Pancreas (tissue), 10 donors: Measurements from ENCODE around the gene DENND1A. TPM values are rescaled to one million over a fixed set of nuclear protein-coding genes. Genes with fewer than 3 reads are reported as not detected.

Experiments used
- ATAC-seq, 4 donors: fragments of 200-7000 bp; cut with Tn5 transposase; one replicate each; pipeline versions ENCODE4 v1.8.0 to v1.9.1; 2020; ENCODE audit warnings: mild to moderate bottlenecking in 4 of 4, moderate library complexity in 4 of 4
- DNase-seq, 6 donors: peaks; one replicate each; pipeline ENCODE4 v3.0.0-alpha.2; 2020
- FAIRE-seq: peaks from 2 replicates; lab custom pipeline; 2012; peaks lifted over from hg19 to GRCh38; lab: Jason Lieb, UNC
- H3K27ac ChIP-seq, 4 donors: fragments of 200-600 bp; sonication (generic); 1 replicate in 3 of 4; 2 replicates in 1 of 4; pipeline versions ENCODE4 v1.5.0 to v1.8.0; 2020
- H3K27me3 ChIP-seq, 4 donors: fragments of 200-600 bp; one replicate each; pipeline ENCODE4 v1.8.0; 2021
- H3K36me3 ChIP-seq, 3 donors: fragments of 200-600 bp; sonication (generic) in 1 of 3; one replicate each; pipeline versions ENCODE4 v1.5.0 to v1.8.0; 2020 to 2021
- H3K4me1 ChIP-seq, 3 donors: fragments of 200-600 bp; one replicate each; pipeline ENCODE4 v1.8.0; 2021
- H3K4me3 ChIP-seq, 4 donors: fragments of 200-600 bp; sonication (generic) in 2 of 4; one replicate each; pipeline versions ENCODE4 v1.5.0 to v1.8.0; 2020 to 2021
- H3K9me3 ChIP-seq, 4 donors: fragments of 200-600 bp; one replicate each; pipeline ENCODE4 v1.8.0; 2021
- WGBS, 2 donors: extraction: QIAGEN DNeasy Blood & Tissue Kit; methylation state at CpG; one replicate each; pipeline ENCODE4 v1.1.7; 2013; 5-methylcytosine and 5-hydroxymethylcytosine counted together
- intact Hi-C, 3 donors: fragments of 100-400 bp; cut with DNase I; formaldehyde crosslinking; loops; one replicate each; pipeline versions ENCODE4 v1.11.1 to v1.14.2; 2022
- polyA plus RNA-seq, 2 donors: library from polyadenylated mRNA; stranded (reverse); fragments of 200-250 nt; gene quantifications; one replicate each; pipeline ENCODE4 v1.2.3, GENCODE V29; 2013
- total RNA-seq, 6 donors: library from RNA; stranded (reverse); fragmentation: NEBNext Ultra II Directional in 4 of 6; extraction: Animal tissue kit (Norgen Biotek cat#: 25700) in 4 of 6; gene quantifications; one replicate each; pipeline versions ENCODE4 v1.2.1 to v1.2.4, GENCODE V29; 2021 to 2023
- TF ChIP-seq, protein P1 (sequence below), 4 donors: fragments of 200-600 bp; sonication (generic) in 3 of 4; IDR thresholded peaks; one replicate each; pipeline versions ENCODE4 v1.5.0 to v1.8.0; 2021; ENCODE audit warnings: antibody characterized with exemption in 4 of 4
- donor health status: healthy with polysubstance abuse.
- donor health status: DM: no; HTN: no; CAD: no; lungs with moderate emphysema.
- donor health status: DM: no; HTN: no; CAD: no.
- donor health status: control.
- donor health status: control.
- donor health status: Bipolar disorder and iron deficiency.
- donor health status: DM: yes; HTN: yes; CAD: no.
- donor health status: DM: no; HTN: no; CAD: no.
- donor health status: DM: no; HTN: no; CAD: no.
- donor health status: DM: yes; HTN: yes; CAD: no.

DENND1A gene
- total and polyA plus RNA-seq, 8 donors, result 4.5 to 8.3 (median 5.6) TPM

DNA sequence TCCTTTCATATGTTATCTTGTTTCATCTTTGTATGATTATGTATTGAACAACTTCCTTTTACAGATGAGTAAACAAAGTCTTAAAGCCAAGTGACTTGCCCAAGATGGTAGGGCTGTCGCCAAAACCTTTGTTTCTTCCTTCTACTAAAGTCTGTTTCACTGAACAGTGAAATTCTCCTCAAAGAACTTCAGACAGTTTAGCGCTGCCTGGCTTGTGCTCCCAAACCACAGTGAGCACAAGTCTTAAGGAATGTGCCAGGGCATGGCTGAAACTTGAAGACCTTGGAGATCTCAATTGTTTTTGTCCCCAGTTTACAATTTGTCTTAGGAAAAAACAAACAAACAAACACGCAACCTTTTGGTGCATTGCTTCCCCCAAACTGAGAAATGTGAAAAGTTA, 300.4 kb downstream of the DENND1A start:
- WGBS, 2 donors, result 97% methylated on average over 3 of the region's 3 CpGs
- intact Hi-C loops, result no loop called here
- TF ChIP-seq, protein P1, sequence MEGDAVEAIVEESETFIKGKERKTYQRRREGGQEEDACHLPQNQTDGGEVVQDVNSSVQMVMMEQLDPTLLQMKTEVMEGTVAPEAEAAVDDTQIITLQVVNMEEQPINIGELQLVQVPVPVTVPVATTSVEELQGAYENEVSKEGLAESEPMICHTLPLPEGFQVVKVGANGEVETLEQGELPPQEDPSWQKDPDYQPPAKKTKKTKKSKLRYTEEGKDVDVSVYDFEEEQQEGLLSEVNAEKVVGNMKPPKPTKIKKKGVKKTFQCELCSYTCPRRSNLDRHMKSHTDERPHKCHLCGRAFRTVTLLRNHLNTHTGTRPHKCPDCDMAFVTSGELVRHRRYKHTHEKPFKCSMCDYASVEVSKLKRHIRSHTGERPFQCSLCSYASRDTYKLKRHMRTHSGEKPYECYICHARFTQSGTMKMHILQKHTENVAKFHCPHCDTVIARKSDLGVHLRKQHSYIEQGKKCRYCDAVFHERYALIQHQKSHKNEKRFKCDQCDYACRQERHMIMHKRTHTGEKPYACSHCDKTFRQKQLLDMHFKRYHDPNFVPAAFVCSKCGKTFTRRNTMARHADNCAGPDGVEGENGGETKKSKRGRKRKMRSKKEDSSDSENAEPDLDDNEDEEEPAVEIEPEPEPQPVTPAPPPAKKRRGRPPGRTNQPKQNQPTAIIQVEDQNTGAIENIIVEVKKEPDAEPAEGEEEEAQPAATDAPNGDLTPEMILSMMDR (IDR thresholded peaks at IDR 0.05), result no peak

DNA sequence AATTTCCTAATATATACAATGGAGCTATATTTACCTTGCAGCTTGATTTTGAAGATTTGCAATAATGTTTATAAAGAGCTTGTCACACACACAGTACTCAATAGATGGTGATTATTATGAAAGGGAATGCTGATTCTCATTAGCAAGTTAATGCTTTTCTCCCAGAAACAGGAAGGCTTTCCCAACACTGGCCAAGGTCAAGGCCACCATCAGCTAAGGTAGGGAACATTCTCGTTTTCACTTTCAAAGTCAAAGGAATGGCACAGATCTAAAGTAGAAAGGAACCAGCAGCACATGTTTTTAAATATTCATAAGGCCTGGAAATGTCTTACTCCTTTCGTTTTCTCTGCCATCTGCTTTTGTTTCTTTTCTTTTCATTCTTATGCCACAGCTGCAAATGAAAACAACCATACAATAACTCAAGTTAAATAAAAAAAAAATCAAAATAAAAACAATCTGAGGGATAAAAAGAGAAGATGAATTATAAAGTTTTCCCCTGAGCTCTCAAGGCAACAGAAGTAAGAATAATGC, 307.1 kb downstream of the DENND1A start:
- Histone ChIP-seq H3K4me1 (no peaks in the 10 kb centered on the region), H3K36me3 (no peaks in the 10 kb centered on the region), H3K27me3 (no peaks in the 10 kb centered on the region), H3K27ac (no peak overlapping the region), H3K4me3 (no peak overlapping the region), H3K9me3 (no peaks in the 10 kb centered on the region)
- intact Hi-C loops, result no loop called here
- WGBS, 2 donors, result 68 to 86% methylated on average over 2 of the region's 2 CpGs
- DNase-seq (no peak), ATAC-seq (no peak), FAIRE-seq (no peak)
- TF ChIP-seq, protein P1 (IDR thresholded peaks at IDR 0.05), result no peak

More for the DNA sequence above, 300.4 kb downstream of the DENND1A start:
- DNase-seq (no peak), FAIRE-seq (no peak), ATAC-seq (no peak)
- Histone ChIP-seq H3K4me1 (no peaks in the 10 kb centered on the region), H3K27me3 (peaks cover 0 to 3% (median 0%) of the 10 kb centered on the region in 4 donors), H3K9me3 (no peaks in the 10 kb centered on the region), H3K27ac (no peak overlapping the region), H3K4me3 (no peak overlapping the region), H3K36me3 (no peaks in the 10 kb centered on the region)

DNA sequence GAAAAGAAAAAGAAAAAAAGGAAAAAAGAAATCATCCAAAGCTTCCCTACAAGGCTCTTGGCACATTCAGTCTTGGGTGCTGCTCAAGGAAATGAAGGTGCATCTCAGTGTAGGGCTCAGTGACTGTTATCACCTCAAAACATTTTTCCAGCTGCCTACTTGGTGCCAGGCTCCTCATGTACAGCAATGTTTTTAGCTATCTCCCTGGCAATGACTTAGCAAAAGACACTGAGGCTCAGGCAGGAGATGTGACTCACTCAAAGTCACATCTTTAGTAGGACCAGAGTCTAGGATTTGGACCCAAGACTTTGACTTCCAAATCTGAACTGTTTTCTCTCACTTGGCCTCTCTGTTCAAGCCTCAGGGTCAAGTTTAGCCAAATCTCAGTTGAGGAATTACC, 309.7 kb downstream of the DENND1A start:
- ATAC-seq (no peak), DNase-seq (no peak), FAIRE-seq (no peak)
- H3K27me3 ChIP-seq, result no peaks in the 10 kb centered on the region
- no peak overlapping the region for H3K4me3 ChIP-seq
- no peaks in the 10 kb centered on the region for H3K4me1 ChIP-seq
- intact Hi-C loops, result no loop called here
- no peak overlapping the region for H3K27ac ChIP-seq
- TF ChIP-seq, protein P1 (IDR thresholded peaks at IDR 0.05), result no peak
- no peaks in the 10 kb centered on the region for H3K36me3 ChIP-seq
- no peaks in the 10 kb centered on the region for H3K9me3 ChIP-seq

DNA sequence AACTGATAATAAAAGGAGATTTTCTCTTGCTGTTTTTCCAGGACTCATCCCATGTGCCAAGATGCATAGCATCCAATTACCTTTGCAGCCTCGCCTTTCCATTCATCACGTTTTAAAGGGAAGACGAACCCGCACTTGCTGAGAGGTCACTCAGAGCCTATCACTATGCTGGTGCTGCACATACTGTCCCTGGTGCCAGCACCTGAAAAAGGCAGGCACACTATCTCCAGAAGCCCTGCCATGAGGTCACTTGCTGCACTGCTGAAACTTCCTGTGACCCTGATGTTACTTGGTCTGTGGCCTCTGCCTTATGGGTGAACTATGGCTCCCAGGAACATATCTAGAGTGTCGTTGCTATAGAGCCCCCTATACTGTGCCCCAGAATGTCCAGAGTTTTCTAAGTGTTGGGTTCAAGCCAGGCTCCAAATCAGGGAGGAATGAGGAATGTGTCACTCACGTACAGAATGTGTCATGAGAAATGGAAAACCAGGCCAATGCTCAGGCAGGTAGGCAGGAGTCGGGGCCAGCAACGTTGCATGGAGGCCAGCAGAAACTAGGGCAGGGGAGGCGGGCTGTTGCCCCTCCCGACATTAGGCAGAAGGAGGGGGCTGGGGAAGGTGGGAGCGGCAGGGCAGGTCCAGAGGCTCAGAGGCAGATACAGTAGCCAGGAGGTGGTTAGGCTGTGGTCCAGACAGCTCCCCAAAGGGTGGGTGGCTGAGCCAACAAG, 311.8 kb downstream of the DENND1A start:
- DNase-seq (no peak), FAIRE-seq (no peak), ATAC-seq (no peak)
- Histone ChIP-seq H3K4me1 (no peaks in the 10 kb centered on the region), H3K27ac (no peak overlapping the region), H3K4me3 (no peak overlapping the region), H3K27me3 (no peaks in the 10 kb centered on the region), H3K9me3 (no peaks in the 10 kb centered on the region), H3K36me3 (no peaks in the 10 kb centered on the region)
- TF ChIP-seq, protein P1 (IDR thresholded peaks at IDR 0.05), result no peak
- intact Hi-C loops, result no loop called here
- WGBS, 2 donors, result 93 to 95% methylated on average over 11 of the region's 11 CpGs

DNA sequence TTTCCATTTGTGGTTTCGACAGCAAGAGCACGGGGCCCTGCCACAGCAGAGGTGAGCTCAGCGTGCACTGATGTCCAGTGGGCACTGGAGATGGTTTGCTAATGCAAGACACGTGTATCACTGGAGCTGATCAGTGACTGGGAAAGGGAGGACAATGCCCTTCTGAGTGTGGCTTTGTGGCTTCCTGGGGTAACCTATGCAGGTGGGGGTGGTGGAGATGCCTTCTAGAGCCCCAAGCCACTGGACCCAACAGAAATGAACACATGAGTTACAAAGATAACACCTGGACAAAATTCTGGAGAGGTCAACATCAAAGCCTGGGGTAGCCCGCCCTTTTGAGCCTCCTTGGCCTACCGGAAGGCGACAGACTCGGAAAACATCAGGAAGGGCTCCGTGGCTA, 312.6 kb downstream of the DENND1A start:
- Histone ChIP-seq H3K4me1 (no peaks in the 10 kb centered on the region), H3K9me3 (no peaks in the 10 kb centered on the region), H3K4me3 (no peak overlapping the region), H3K36me3 (no peaks in the 10 kb centered on the region), H3K27me3 (no peaks in the 10 kb centered on the region), H3K27ac (no peak overlapping the region)
- TF ChIP-seq, protein P1 (IDR thresholded peaks at IDR 0.05), result no peak
- intact Hi-C loops, result no loop called here
- FAIRE-seq, result no peak
- DNase-seq, result no peak
- no peak for ATAC-seq
- WGBS, 2 donors, result 97 to 98% methylated on average over 9 of the region's 9 CpGs
